GM19438 (cell line): ENCODE results near the gene SLC6A6.
"Not testable (repeated sequence)": the region's sequence is repeated elsewhere in the genome, so short reads cannot be mapped to it uniquely, and the experiment has no call there.

Source experiments
- ATAC-seq: cut with Tn5 transposase; IDR thresholded peaks from one replicate; pipeline ENCODE4 v1.9.1; 2021; ENCODE audit warnings: low read depth; ENCODE audit not compliant: unreplicated experiment

Gene SLC6A6

DNA sequence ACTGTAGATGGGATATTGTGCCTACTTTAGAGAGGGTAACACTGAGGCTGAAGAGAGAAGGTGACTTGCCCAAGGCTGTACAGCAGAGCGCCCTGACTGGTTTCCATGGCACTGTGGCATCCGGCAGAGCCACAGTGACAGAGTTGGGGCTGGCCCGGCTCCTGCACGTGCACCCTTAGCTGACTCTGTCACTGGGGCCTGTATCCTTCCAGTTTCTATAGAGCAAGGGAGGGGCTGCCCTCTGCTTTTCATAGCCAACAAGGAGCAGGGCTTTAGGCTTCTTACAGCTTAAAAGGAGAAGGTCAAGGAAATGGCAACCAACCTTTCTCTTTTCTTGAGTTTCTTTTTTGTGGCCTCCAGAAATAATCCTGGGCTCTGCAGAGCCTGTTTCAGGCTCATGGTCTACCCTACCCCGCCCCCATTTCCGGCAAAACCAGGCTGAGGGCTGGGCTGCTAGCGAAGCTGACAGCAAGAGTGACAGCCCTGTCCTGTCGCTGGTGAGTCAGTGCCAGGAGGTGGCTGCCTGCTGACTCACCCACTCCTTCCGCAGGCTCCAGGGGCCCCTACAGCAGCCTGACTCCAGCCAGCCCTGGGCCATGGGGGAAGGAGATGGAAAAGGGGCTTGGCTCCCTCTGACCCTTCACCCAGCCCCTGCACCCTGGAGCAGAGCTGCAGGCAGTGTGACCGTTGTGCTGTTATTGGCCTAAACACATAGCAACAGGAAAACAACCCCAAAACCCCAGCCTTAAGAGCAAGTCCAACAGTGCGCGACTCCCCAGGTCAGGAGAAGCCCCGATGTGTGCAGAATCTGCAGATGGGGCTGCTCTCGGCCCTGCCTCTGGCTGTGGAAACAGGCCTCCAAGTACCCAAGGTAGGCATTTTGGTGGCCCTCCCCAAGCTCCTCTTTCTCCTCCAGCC lies 29.8 kb downstream of the SLC6A6 start:
- ATAC-seq, result peak; percentile 77

DNA sequence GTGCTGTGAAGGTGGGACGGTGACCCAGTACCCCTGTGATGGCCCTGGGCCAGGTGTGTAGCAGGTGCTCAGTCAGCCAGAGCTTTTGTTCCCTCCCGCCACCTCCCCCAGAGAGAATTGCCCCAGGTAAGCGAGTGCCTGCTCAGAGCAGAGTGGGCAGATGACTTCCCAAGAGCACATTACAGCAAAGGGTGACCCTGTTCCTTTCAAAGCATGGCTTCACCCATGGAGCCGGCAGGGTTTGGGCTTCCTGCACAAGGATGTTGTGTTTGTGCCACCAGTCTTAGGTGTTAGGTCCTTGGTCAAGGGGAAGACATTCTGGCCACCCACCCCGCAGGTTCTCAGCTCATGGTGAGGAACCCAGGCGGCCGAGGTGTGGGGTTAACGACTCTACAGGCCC lies 30.7 kb downstream of the SLC6A6 start:
- ATAC-seq, result no peak

DNA sequence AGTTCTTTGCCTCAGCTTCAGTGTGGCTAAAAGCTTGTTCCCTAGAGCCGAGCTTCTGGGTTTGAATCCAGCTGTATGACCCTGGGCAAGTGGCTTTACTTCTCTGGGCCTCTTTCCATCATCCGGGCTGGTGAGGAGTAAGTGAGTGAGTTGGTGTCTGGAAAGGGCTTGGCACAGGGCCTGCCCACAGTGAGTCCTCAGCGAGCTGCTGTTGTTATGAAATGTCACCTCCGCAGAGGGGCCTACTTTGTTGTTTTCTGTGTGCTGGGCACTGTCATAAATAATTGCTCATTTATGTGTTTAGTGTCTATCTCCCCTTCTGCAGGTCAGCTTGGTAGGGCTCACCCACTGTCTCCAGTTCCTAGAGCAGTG lies 31.7 kb downstream of the SLC6A6 start:
- ATAC-seq, result no peak

DNA sequence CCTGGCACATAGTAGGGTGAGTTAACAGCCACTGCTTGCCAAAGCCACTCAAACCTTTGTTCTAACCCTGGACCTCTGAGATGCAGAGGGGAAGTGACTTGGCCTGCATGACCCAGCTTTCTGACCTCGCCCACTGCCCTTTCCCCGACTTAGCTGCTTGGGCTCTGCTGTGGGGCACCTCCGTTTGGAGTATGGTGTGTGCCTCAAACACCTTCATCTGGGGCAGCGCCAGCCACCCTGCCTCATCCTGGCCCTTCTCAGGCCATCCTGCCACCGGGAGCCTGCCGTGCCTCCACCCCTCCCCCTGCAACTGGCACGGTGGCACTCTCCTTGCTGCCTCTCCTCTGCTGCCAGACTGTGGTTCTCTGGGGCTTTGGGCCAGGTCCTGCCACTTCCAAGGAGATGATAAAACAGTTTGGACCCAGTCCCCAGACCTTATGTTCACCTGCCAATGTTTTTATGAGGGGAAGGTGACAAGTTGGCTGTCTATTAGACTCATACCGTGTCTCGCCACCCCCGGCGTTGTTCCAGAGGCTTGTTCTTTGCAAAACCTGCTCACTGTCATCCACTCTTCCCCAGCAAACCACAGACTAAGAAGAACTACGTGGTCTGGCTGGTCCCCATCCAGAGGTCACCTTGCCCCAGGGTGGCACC lies 32.2 kb downstream of the SLC6A6 start:
- no peak for ATAC-seq

DNA sequence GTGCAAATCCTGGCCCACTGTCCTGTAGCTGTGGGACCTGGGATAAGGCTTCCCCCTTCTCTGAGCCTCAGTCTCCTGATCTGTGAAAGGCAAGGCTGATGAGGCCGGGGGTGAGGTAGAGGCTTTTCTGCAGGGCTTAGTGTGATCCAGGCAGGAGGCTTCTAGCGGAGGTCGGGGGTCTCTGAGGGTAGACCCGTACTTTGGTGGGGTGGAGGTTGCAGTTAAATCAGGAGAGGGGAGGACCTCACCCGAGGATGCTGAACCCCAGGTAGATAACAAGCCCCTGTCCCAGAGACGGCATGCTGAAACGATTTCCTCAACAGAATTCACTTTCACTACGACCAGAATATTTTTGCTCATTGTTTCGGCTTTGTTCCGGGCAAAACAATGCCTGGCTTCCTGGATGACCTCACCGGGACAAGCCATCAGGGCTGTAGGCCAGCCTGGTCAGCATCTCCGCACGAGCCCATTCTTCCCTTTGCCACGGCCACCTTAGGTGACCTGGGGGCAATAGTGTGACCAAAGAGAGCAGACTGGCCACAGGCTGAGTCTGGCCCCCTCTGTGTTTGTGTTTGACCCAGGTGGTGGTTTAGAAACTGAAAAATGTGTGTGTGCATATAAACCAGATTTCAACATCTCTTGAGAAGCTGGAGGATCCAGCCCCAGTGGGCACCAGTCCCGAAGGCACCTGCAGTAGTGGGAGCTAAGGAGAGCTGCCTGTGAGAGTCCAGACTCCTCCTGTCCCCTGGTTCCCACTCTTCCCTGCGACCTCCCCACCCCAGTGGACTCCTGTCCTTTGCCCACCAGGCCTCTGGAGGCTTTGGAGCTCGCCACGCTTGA lies 33.0 kb downstream of the SLC6A6 start:
- no peak for ATAC-seq

DNA sequence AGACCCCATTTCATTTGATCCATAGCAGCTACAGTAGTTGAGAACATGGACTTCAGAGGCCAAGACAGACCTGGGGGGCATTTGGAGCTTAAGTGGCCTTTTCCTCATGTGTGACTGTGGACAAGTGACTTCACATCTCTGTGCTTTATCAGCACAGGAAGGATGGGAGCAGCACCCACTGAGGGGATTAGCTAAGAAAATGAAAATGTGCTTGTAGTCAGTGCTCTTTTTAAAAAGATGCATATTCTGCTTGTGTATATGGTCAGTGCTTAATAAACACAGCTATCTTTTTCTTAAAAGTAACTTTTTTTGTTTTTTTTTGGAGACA lies 34.5 kb downstream of the SLC6A6 start:
- ATAC-seq, result no peak

DNA sequence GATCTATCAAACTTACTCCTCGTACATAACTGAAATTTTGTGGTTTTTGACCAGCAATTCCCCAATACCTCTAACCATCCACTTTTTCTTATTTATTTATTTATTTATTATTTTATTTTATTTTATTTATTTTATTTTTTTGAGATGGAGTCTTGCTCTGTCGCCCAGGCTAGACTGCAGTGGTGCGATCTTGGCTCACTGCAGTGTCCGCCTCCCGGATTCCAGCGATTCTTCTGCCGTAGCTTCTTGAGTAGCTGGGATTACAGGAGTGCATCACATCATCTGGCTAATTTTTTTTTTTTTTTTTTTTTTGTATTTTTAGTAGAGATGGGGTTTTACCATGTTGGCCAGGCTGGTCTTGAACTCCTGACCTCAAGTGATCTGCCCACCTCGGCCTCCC lies 35.3 kb downstream of the SLC6A6 start:
- not testable (repeated sequence) for ATAC-seq

DNA sequence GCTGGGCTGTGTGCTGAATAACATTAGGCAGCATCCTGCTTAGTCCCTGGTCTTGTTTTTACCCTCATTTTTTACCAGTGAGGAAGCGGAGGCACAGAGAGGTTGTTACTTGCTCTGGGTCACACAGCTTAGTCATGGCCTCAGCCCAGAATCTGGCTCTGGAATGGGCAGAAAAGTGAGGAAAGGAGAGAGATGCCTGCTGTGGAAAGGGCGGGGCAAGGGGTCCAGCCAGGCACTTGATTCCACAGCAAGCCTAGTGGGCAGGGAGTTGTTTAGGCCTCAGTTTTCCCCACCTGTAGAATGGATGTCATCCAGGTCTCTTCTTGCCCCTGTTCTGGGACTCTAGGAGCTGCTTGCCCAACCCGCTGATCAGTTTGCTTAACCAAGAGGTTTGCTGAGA lies 35.9 kb downstream of the SLC6A6 start:
- ATAC-seq, result no peak

DNA sequence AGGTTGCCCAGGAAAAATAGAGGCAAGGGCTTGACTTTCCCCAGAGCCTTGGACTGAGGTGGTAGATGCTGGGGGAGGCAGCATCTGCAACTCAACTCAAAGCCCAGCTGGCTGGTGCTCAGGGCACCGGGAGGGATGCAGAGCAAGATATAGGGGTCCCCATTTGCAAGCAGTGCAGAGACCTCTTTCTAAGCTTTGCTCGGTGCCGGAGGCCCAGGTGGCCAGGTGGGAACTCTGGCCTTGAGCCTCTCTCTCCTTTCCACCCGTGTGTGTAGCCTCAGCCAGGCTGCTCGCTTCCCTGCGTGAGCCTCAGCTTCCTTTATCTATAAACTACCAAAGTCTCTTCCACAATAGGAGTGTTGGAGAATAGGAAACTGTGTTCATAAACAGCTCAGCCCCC lies 36.5 kb downstream of the SLC6A6 start:
- ATAC-seq, result no peak

DNA sequence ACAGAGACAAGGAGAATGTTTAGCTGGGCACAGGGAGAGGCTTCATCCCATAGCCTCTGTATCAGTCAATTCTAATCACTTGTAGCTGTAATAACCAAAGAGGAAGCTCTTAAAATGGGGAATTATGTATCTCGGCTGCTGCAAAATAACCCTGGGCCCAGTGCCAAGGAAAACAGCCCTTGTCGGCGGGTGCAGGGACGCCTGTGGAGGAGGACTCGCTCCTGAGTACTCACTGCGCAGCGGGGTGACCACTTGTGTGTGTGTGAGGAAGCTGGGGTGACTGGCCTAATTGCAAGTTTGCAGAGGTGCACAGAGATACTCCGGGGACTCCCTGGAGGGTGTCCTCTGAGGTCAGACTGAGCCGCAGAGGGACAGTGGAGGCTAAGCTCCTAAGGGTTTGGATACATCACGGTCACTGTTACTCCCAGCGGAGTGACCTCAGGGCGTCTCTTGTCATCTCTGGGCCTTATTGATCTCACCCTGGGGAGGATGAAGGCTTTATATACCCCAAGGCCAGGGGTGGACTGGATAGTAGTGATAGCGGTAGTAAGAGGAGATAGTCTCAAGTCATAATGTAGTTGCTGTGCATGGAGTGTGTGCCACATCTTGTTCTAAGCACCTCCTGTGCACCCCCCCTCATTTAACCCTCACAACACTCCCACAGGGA lies 37.2 kb downstream of the SLC6A6 start:
- ATAC-seq, result no peak

DNA sequence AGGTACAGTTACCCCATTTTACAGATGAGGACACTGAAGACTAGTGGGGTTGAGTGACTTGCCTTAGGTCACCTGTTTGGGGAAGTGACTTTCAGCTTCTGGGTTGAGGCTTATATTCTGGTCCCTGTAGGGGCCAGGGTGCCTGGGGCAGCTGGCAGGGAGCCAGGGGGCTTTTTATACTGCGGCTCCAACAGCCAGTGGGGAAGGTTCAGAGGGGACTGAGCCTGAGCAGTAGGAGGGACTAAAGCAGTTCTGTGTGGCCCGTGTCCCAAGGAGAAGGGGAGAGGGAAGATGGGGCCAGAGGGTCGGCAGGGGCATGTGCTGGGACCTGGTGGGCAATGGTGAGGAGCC lies 37.7 kb downstream of the SLC6A6 start:
- ATAC-seq, result no peak

DNA sequence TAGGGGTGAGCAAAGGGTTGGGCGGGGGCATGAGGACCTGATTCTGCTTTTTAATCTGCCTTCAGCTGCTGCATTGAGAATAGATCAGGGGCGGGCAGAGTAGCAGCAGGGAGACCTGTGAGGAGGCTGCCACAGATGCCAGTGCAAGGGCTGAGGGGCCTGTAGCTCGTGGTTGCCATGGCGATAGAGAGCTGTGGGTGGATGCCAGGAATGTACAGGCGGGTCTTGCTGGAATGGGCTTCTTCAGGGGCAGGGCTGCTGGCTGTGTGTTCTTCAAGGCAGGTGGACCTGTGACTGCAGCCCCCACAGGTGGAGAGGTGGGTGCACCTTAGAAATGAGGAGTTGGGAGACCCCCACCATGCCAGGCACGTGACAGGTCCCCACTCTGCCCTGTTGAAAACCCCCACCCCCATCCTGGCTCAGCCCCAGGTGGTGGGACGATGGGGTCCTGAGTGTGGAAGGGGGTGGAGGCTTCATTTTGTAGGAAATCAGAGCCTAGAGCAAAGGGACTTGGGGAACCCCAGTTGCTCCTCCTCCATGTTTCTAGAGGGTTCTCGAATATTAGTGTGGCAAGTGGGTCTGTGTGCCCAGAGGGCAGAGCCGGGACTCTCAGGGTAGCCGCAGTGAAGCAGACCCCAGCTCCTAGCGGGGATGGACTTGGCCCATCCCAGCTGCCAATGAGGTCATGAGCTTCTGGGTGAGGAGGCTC lies 38.3 kb downstream of the SLC6A6 start:
- ATAC-seq, result no peak

DNA sequence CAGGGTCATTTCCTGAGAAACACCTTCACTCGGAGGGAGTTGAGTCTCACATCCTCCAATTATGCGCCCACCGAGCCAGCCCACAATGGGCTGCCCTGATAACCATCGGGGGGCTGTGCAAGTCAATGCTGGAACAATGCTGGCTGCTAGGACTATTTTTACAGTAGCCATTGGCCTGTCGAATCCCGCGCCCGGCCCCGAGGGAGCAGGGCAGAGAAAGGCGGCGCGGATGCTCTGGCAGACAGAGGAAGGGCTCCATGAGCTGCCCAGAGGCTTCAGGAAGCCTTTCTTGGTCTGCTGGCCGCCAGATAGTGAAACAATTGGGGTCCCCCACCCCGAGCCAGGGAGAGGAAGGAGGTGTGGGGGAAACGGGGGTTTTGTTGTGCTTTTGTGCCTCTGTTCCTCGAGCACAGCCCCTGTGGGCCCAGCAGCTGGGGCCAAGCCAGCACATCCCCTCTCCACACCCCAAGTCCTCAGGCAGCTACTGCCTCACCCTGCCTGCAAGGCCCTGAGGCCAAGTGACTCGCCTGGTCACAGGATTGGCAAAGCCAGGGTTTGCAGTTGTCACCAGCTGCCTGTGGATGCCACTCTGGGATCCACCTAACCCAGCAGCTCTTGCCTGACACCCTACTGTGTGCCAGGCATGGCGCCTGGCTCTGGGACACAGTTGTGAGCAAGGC lies 39.0 kb downstream of the SLC6A6 start:
- ATAC-seq, result no peak

DNA sequence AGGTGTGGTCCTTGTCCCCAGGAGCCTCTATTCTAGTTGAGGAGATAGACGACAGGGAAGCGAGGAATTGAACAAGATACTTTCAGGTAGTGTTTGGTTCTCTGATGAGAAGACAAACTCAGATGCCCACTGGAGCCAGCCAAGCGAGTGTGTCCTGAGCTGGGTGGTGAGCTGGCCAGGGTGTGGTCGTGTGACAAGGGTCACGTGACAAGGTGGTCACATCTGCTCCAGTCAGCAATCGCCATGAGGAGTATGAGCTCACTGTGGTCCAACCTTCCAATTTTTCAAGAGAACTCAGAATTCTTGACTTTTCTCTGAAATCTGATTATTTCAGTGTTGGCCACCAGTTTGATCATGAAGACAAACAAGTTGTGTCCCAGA lies 39.5 kb downstream of the SLC6A6 start:
- ATAC-seq, result no peak

DNA sequence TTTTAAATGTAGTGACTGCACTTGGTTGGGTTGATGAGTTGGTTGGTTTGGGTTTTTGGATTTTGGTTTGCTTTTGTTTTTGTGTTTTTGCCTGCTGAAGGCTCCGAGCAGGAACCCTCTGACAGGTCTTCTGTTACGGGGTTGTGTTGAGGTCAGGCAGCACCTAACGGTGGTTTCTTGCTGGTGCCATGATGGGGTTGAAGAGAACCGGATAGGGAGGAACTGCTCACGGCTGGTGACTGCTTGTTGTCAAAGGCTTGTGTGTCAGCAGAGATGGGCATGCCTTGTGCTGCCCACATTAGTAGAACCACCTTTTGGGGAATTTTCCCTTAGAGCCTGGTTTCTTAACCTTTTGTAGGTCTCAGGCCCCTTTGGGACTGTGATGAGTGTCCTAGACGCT lies 42.0 kb downstream of the SLC6A6 start:
- no peak for ATAC-seq

DNA sequence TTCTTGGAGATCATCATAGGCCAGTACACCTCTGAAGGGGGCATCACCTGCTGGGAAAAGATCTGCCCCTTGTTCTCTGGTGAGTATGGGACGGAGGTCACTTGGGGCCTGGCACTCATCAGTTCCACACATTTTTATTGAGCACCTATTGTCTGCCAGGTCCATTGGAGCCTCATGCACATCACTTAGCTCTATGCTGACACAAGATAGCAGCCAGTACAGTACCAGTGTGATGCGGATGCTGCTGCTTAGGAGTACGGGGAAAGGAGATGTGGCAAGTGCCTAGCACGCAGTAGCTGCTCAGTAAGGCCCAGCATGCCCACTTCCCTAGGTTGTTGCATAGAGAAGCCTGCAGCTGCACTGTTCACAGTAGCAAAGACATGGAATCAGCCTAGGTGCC lies 43.4 kb downstream of the SLC6A6 start:
- ATAC-seq, result no peak

DNA sequence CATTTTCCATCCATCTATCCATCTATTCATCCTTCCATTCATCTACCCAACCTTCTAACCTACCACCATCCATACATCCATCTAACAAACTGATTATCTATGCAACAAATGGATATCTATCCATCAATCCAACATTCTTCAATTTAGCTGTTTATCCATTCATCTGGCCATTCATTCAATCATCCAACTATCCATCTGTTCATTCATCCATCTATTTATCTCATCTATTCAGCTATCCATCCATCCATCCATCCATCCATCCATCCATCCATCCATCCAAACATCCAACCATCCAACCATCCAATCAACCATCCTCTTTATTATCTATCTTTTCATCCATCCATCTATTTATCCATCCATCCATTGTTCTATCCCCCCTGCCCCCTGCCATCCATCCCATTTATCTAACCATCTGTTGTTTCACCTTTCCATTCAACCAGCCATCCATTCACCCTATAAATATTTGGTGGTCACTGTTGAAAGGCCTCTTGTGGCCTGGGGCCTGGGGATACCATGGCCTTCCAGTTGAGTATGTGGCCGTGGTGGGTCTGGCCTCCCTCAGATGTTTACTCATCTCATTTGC lies 44.7 kb downstream of the SLC6A6 start:
- no peak for ATAC-seq

DNA sequence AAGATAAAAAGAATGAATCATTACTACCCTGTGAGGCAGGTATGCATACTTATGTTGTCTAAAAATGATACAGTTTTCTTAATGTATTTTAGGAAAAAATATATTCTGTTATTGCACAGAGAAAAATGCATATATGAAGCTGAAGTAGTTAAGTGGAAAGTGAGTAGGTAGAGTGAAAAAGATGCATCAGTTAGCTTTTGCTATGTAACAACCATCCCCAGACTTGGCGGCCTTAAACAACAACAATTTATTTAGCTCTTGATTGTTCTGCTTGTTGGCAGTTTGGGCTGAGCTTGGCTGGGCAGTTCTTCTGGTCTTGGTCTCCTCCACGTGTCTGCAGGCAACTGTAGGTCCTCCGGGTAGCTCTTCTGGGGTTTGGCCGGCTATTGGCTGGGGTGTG lies 45.7 kb downstream of the SLC6A6 start:
- no peak for ATAC-seq
